ENCODE data around the gene STK26.
"Not testable (repeated sequence)": the region's sequence is repeated elsewhere in the genome, so short reads cannot be mapped to it uniquely, and the experiment has no call there.

Gene STK26

GRCh38 chrX:132093239-132093860 is 70.2 kb downstream of the STK26 start:
- H3K4me3 ChIP-seq (ENCODE audit: extremely low read depth, insufficient read depth, low read length, poor library complexity, severe bottlenecking) = no peak overlapping the region
- WGBS, 2 experiments (ENCODE audit: insufficient coverage in 2 of 2) = no CpG with 5 or more reads among the region's 4 CpGs
- no peaks in the 10 kb centered on the region for H3K4me1 ChIP-seq (ENCODE audit: control insufficient read depth, insufficient read depth, low read length, poor library complexity, severe bottlenecking)
- H3K9me3 ChIP-seq (ENCODE audit: control insufficient read depth, low read length) = no peaks in the 10 kb centered on the region
- H3K27ac ChIP-seq (ENCODE audit: low read depth, low read length, severe bottlenecking) = no peak overlapping the region
- H3K36me3 ChIP-seq (ENCODE audit: control insufficient read depth, insufficient read depth, low read length) = no peaks in the 10 kb centered on the region

GRCh38 chrX:132094164-132094563 is 71.1 kb downstream of the STK26 start:
- H3K4me3 ChIP-seq (ENCODE audit: extremely low read depth, insufficient read depth, low read length, poor library complexity, severe bottlenecking) = no peak overlapping the region
- no peaks in the 10 kb centered on the region for H3K9me3 ChIP-seq (ENCODE audit: control insufficient read depth, low read length)
- 90% methylated on average over 2 of the region's 2 CpGs; no CpG with 5 or more reads in 1 of the 2 experiments for WGBS, 2 experiments (ENCODE audit: insufficient coverage in 2 of 2)
- H3K27ac ChIP-seq (ENCODE audit: low read depth, low read length, severe bottlenecking) = no peak overlapping the region
- H3K36me3 ChIP-seq (ENCODE audit: control insufficient read depth, insufficient read depth, low read length) = no peaks in the 10 kb centered on the region
- no peaks in the 10 kb centered on the region for H3K4me1 ChIP-seq (ENCODE audit: control insufficient read depth, insufficient read depth, low read length, poor library complexity, severe bottlenecking)

- WGBS, 2 experiments (ENCODE audit: insufficient coverage in 2 of 2) = 86% methylated on average over 1 of the region's 4 CpGs; no CpG with 5 or more reads in 1 of the 2 experiments
- H3K4me3 ChIP-seq (ENCODE audit: extremely low read depth, insufficient read depth, low read length, poor library complexity, severe bottlenecking); H3K27ac ChIP-seq (ENCODE audit: low read depth, low read length, severe bottlenecking); H3K4me1 ChIP-seq (ENCODE audit: control insufficient read depth, insufficient read depth, low read length, poor library complexity, severe bottlenecking); H3K9me3 ChIP-seq (ENCODE audit: control insufficient read depth, low read length); H3K36me3 ChIP-seq (ENCODE audit: control insufficient read depth, insufficient read depth, low read length): not testable (repeated sequence)
These were observed 75.6 kb downstream of the STK26 start for GRCh38 chrX:132098704-132099103.

- Histone ChIP-seq H3K9me3 (ENCODE audit: control insufficient read depth, low read length) (no peaks in the 10 kb centered on the region), H3K27ac (ENCODE audit: low read depth, low read length, severe bottlenecking) (no peak overlapping the region), H3K4me3 (ENCODE audit: extremely low read depth, insufficient read depth, low read length, poor library complexity, severe bottlenecking) (no peak overlapping the region), H3K36me3 (ENCODE audit: control insufficient read depth, insufficient read depth, low read length) (no peaks in the 10 kb centered on the region), H3K4me1 (ENCODE audit: control insufficient read depth, insufficient read depth, low read length, poor library complexity, severe bottlenecking) (no peaks in the 10 kb centered on the region)
- WGBS, 2 experiments (ENCODE audit: insufficient coverage in 2 of 2) = 88 to 94% methylated on average over 4 of the region's 4 CpGs
These were observed 78.1 kb downstream of the STK26 start for GRCh38 chrX:132101206-132101605.

GRCh38 chrX:132101799-132102198 is 78.7 kb downstream of the STK26 start:
- WGBS, 2 experiments (ENCODE audit: insufficient coverage in 2 of 2) = 93% methylated on average over 6 of the region's 9 CpGs; no CpG with 5 or more reads in 1 of the 2 experiments
- no peaks in the 10 kb centered on the region for H3K4me1 ChIP-seq (ENCODE audit: control insufficient read depth, insufficient read depth, low read length, poor library complexity, severe bottlenecking)
- H3K9me3 ChIP-seq (ENCODE audit: control insufficient read depth, low read length) = no peaks in the 10 kb centered on the region
- no peaks in the 10 kb centered on the region for H3K36me3 ChIP-seq (ENCODE audit: control insufficient read depth, insufficient read depth, low read length)
- H3K4me3 ChIP-seq (ENCODE audit: extremely low read depth, insufficient read depth, low read length, poor library complexity, severe bottlenecking) = no peak overlapping the region
- no peak overlapping the region for H3K27ac ChIP-seq (ENCODE audit: low read depth, low read length, severe bottlenecking)

- H3K27ac ChIP-seq (ENCODE audit: low read depth, low read length, severe bottlenecking) = no peak overlapping the region
- no peaks in the 10 kb centered on the region for H3K36me3 ChIP-seq (ENCODE audit: control insufficient read depth, insufficient read depth, low read length)
- no peaks in the 10 kb centered on the region for H3K4me1 ChIP-seq (ENCODE audit: control insufficient read depth, insufficient read depth, low read length, poor library complexity, severe bottlenecking)
- no peaks in the 10 kb centered on the region for H3K9me3 ChIP-seq (ENCODE audit: control insufficient read depth, low read length)
- H3K4me3 ChIP-seq (ENCODE audit: extremely low read depth, insufficient read depth, low read length, poor library complexity, severe bottlenecking) = no peak overlapping the region
These were observed 84.2 kb downstream of the STK26 start for GRCh38 chrX:132107291-132107690.

GRCh38 chrX:132114607-132115006 is 91.5 kb downstream of the STK26 start:
- H3K27ac ChIP-seq (ENCODE audit: low read depth, low read length, severe bottlenecking) = no peak overlapping the region
- H3K4me3 ChIP-seq (ENCODE audit: extremely low read depth, insufficient read depth, low read length, poor library complexity, severe bottlenecking) = no peak overlapping the region
- H3K9me3 ChIP-seq (ENCODE audit: control insufficient read depth, low read length) = no peaks in the 10 kb centered on the region
- H3K4me1 ChIP-seq (ENCODE audit: control insufficient read depth, insufficient read depth, low read length, poor library complexity, severe bottlenecking) = peaks cover 3% of the 10 kb centered on the region
- no peaks in the 10 kb centered on the region for H3K36me3 ChIP-seq (ENCODE audit: control insufficient read depth, insufficient read depth, low read length)

- Histone ChIP-seq H3K27ac (ENCODE audit: low read depth, low read length, severe bottlenecking) (no peak overlapping the region), H3K4me1 (ENCODE audit: control insufficient read depth, insufficient read depth, low read length, poor library complexity, severe bottlenecking) (peaks cover 10% of the 10 kb centered on the region), H3K4me3 (ENCODE audit: extremely low read depth, insufficient read depth, low read length, poor library complexity, severe bottlenecking) (no peak overlapping the region), H3K36me3 (ENCODE audit: control insufficient read depth, insufficient read depth, low read length) (no peaks in the 10 kb centered on the region), H3K9me3 (ENCODE audit: control insufficient read depth, low read length) (no peaks in the 10 kb centered on the region)
- WGBS, 2 experiments (ENCODE audit: insufficient coverage in 2 of 2) = no CpG with 5 or more reads among the region's 5 CpGs
These were observed 92.7 kb downstream of the STK26 start for GRCh38 chrX:132115792-132116191.

- WGBS, 2 experiments (ENCODE audit: insufficient coverage in 2 of 2) = 100% methylated on average over 1 of the region's 4 CpGs
- Histone ChIP-seq H3K27ac (ENCODE audit: low read depth, low read length, severe bottlenecking) (peak overlapping the region; percentile 90), H3K9me3 (ENCODE audit: control insufficient read depth, low read length) (no peaks in the 10 kb centered on the region), H3K4me3 (ENCODE audit: extremely low read depth, insufficient read depth, low read length, poor library complexity, severe bottlenecking) (no peak overlapping the region), H3K36me3 (ENCODE audit: control insufficient read depth, insufficient read depth, low read length) (no peaks in the 10 kb centered on the region), H3K4me1 (ENCODE audit: control insufficient read depth, insufficient read depth, low read length, poor library complexity, severe bottlenecking) (peaks cover 10% of the 10 kb centered on the region)
These were observed 95.3 kb downstream of the STK26 start for GRCh38 chrX:132118358-132118757.

GRCh38 chrX:132119283-132119682 is 96.2 kb downstream of the STK26 start:
- H3K36me3 ChIP-seq (ENCODE audit: control insufficient read depth, insufficient read depth, low read length) = no peaks in the 10 kb centered on the region
- H3K4me3 ChIP-seq (ENCODE audit: extremely low read depth, insufficient read depth, low read length, poor library complexity, severe bottlenecking) = no peak overlapping the region
- H3K27ac ChIP-seq (ENCODE audit: low read depth, low read length, severe bottlenecking) = peak overlapping the region; percentile 90
- no peaks in the 10 kb centered on the region for H3K9me3 ChIP-seq (ENCODE audit: control insufficient read depth, low read length)
- H3K4me1 ChIP-seq (ENCODE audit: control insufficient read depth, insufficient read depth, low read length, poor library complexity, severe bottlenecking) = peaks cover 10% of the 10 kb centered on the region
- 80% methylated on average over 1 of the region's 3 CpGs; no CpG with 5 or more reads in 1 of the 2 experiments for WGBS, 2 experiments (ENCODE audit: insufficient coverage in 2 of 2)

- H3K4me3 ChIP-seq (ENCODE audit: extremely low read depth, insufficient read depth, low read length, poor library complexity, severe bottlenecking) = no peak overlapping the region
- peak overlapping the region; percentile 90 for H3K27ac ChIP-seq (ENCODE audit: low read depth, low read length, severe bottlenecking)
- peaks cover 10% of the 10 kb centered on the region for H3K4me1 ChIP-seq (ENCODE audit: control insufficient read depth, insufficient read depth, low read length, poor library complexity, severe bottlenecking)
- WGBS, 2 experiments (ENCODE audit: insufficient coverage in 2 of 2) = 25 to 31% methylated on average over 1 to 2 of the region's 12 CpGs
- no peaks in the 10 kb centered on the region for H3K9me3 ChIP-seq (ENCODE audit: control insufficient read depth, low read length)
- H3K36me3 ChIP-seq (ENCODE audit: control insufficient read depth, insufficient read depth, low read length) = no peaks in the 10 kb centered on the region
These were observed 96.9 kb downstream of the STK26 start for GRCh38 chrX:132119821-132120515.
